GM23338 (cell line): Measurements from ENCODE around the gene HAUS8. TPM values are rescaled to one million over a fixed set of nuclear protein-coding genes. Genes with fewer than 3 reads are reported as not detected.
"Not testable (repeated sequence)": the region's sequence is repeated elsewhere in the genome, so short reads cannot be mapped to it uniquely, and the experiment has no call there.

Experiments used
- ATAC-seq: fragments of 200-7000 bp; cut with Tn5 transposase; 3 replicates; pipeline ENCODE4 v1.9.1; 2020
- DNase-seq: peaks from one replicate; pipeline ENCODE4 v3.0.0-alpha.2; 2015; ENCODE audit warnings: low spot score
- H2AFZ ChIP-seq: fragments of 200-600 bp; sonication (generic); 2 replicates; pipeline ENCODE4 v1.8.0; 2016; ENCODE audit warnings: antibody characterized with exemption, mild to moderate bottlenecking, moderate library complexity
- H3F3A ChIP-seq: fragments of 200-600 bp; sonication (generic); replicated peaks from 2 replicates; pipeline ENCODE4 v1.8.0; 2017; ENCODE audit warnings: antibody characterized with exemption, mixed run types, low read depth
- H3K27ac ChIP-seq: fragments of 200-600 bp; sonication (generic); 2 replicates; pipeline ENCODE4 v1.6.1; 2016; ENCODE audit warnings: low read depth
- H3K27me3 ChIP-seq: fragments of 200-600 bp; sonication (generic); 2 replicates; pipeline ENCODE4 v1.8.0; 2016; ENCODE audit warnings: mild to moderate bottlenecking, mixed run types, moderate library complexity; ENCODE audit not compliant: insufficient read depth
- H3K36me3 ChIP-seq: fragments of 200-600 bp; sonication (generic); 2 replicates; pipeline ENCODE4 v1.8.0; 2016; ENCODE audit warnings: mild to moderate bottlenecking; ENCODE audit not compliant: insufficient read depth
- H3K4me1 ChIP-seq: fragments of 200-600 bp; sonication (generic); 2 replicates; pipeline ENCODE4 v1.8.0; 2016; ENCODE audit warnings: mild to moderate bottlenecking, moderate library complexity; ENCODE audit not compliant: insufficient read depth
- H3K4me2 ChIP-seq: fragments of 200-600 bp; sonication (generic); 2 replicates; pipeline ENCODE4 v1.7.1; 2017; ENCODE audit warnings: mixed run types
- H3K4me3 ChIP-seq: fragments of 200-600 bp; sonication (generic); 2 replicates; pipeline ENCODE4 v1.6.1; 2016; ENCODE audit warnings: mixed run types
- H3K79me2 ChIP-seq: fragments of 200-600 bp; sonication (generic); replicated peaks from 2 replicates; pipeline ENCODE4 v1.8.0; 2017; ENCODE audit warnings: mild to moderate bottlenecking; ENCODE audit not compliant: insufficient read depth
- H3K9me2 ChIP-seq: fragments of 200-600 bp; sonication (generic); 2 replicates; pipeline ENCODE4 v1.8.0; 2017; ENCODE audit not compliant: insufficient read depth
- H4K20me1 ChIP-seq: fragments of 200-600 bp; sonication (generic); replicated peaks from 2 replicates; pipeline ENCODE4 v1.8.0; 2017; ENCODE audit warnings: mild to moderate bottlenecking; ENCODE audit not compliant: insufficient read depth
- H3K27ac Mint-ChIP-seq: 2 replicates; pipeline ENCODE4 v1.8.0; 2020; ENCODE audit warnings: inconsistent platforms, mild to moderate bottlenecking, moderate library complexity, mixed read lengths
- H3K27me3 Mint-ChIP-seq: 3 replicates; pipeline ENCODE4 v1.8.0; 2022; ENCODE audit warnings: low read depth, mild to moderate bottlenecking, moderate library complexity, mixed read lengths, inconsistent platforms; ENCODE audit not compliant: insufficient read depth, poor library complexity
- H3K36me3 Mint-ChIP-seq: 3 replicates; pipeline ENCODE4 v1.8.0; 2021; ENCODE audit warnings: low read depth, mild to moderate bottlenecking, inconsistent platforms, moderate library complexity, mixed read lengths
- H3K4me1 Mint-ChIP-seq: 3 replicates; pipeline ENCODE4 v1.8.0; 2020; ENCODE audit warnings: mild to moderate bottlenecking, inconsistent platforms, mixed read lengths
- H3K4me3 Mint-ChIP-seq: 3 replicates; pipeline ENCODE4 v1.8.0; 2021; ENCODE audit warnings: moderate library complexity, mild to moderate bottlenecking, inconsistent platforms, mixed read lengths
- H3K9me3 Mint-ChIP-seq: 3 replicates; pipeline ENCODE4 v1.8.0; 2020; ENCODE audit warnings: moderate library complexity, mild to moderate bottlenecking, inconsistent platforms, mixed read lengths
- STAT1 ChIP-seq: IDR thresholded peaks from one replicate; pipeline ENCODE4 v1.6.1; 2016; ENCODE audit warnings: antibody characterized with exemption; ENCODE audit not compliant: unreplicated experiment
- ZNF462 ChIP-seq: fragments of 250-450 bp; sonication (Bioruptor Pico); IDR thresholded peaks from 2 replicates; pipeline ENCODE4 v1.5.0; 2020; ENCODE audit warnings: mild to moderate bottlenecking, moderate library complexity
- polyA plus RNA-seq: library from polyadenylated mRNA; unstranded; fragments of >200 nt; fragmentation: Nextera tagmentation; extraction: Ambion mirVana; gene quantifications from 2 replicates; pipeline ENCODE4 v1.2.1, GENCODE V29; 2016
- total RNA-seq: library from RNA; depleted of rRNA; stranded (reverse); fragments of >200 nt; shearing (Covaris generic); gene quantifications from 2 replicates; pipeline ENCODE4 v1.2.3, GENCODE V29; 2014
- TF ChIP-seq, protein P1 (sequence below), 2 experiments: fragments of 200-600 bp in 1 of 2; sonication (generic) in 1 of 2; conservative IDR thresholded peaks; 2 replicates each; pipeline versions ENCODE4 v1.5.1 to v1.6.1; 2016 to 2017; ENCODE audit warnings: antibody characterized with exemption in 2 of 2, low read depth in 2 of 2, mild to moderate bottlenecking in 2 of 2, moderate library complexity in 1 of 2

HAUS8 gene
- total and polyA plus RNA-seq, 2 experiments from 2014 or later, result 11.1 to 33.3 TPM

GRCh38 chr19:17107546-17108452, 32.5 kb upstream of the HAUS8 start (continued):
- TF ChIP-seq, protein P1, sequence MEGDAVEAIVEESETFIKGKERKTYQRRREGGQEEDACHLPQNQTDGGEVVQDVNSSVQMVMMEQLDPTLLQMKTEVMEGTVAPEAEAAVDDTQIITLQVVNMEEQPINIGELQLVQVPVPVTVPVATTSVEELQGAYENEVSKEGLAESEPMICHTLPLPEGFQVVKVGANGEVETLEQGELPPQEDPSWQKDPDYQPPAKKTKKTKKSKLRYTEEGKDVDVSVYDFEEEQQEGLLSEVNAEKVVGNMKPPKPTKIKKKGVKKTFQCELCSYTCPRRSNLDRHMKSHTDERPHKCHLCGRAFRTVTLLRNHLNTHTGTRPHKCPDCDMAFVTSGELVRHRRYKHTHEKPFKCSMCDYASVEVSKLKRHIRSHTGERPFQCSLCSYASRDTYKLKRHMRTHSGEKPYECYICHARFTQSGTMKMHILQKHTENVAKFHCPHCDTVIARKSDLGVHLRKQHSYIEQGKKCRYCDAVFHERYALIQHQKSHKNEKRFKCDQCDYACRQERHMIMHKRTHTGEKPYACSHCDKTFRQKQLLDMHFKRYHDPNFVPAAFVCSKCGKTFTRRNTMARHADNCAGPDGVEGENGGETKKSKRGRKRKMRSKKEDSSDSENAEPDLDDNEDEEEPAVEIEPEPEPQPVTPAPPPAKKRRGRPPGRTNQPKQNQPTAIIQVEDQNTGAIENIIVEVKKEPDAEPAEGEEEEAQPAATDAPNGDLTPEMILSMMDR (conservative IDR thresholded peaks at IDR 0.05; ENCODE audit: low read depth in 2 of 2), result no peak
- TF ChIP-seq STAT1, result no peak
- TF ChIP-seq ZNF462 (CRISPR knock-in tag), result no peak

DNA sequence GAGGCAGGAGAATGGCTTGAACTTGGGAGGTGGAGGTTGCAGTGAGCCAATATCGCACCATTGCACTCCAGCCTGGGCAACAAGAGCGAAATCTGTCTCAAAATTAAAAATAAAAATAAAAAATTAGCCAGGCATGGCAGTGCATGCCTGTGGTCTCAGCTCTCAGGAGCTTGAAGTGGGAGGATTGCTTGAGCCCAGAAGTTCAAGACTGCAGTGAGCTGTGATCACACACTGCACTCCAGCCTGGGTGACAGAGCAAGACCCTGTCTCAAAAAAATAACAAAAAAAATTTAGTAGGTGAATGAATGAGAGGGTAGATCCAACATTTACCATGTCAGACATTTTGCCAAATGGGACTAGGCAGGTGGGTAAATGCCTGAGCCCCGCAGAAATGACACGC, 31.7 kb upstream of the HAUS8 start:
- not testable (repeated sequence) for H3K36me3 ChIP-seq, H3K4me3 Mint-ChIP-seq, H3K27ac ChIP-seq, DNase-seq, H3K27me3 Mint-ChIP-seq, H3K27me3 ChIP-seq, ATAC-seq, H4K20me1 ChIP-seq, H3K4me3 ChIP-seq, H3K4me2 ChIP-seq, H3K4me1 Mint-ChIP-seq, H3K9me2 ChIP-seq, H3K27ac Mint-ChIP-seq, H3K4me1 ChIP-seq, H2AFZ ChIP-seq, H3F3A ChIP-seq
- H3K9me3 Mint-ChIP-seq, result peaks cover 14% of the 10 kb centered on the region
- peaks cover 43% of the 10 kb centered on the region for H3K36me3 Mint-ChIP-seq
- peaks cover 27% of the 10 kb centered on the region for H3K79me2 ChIP-seq
